ENCODE results near the gene PCMT1.

The PCMT1 gene

DNA sequence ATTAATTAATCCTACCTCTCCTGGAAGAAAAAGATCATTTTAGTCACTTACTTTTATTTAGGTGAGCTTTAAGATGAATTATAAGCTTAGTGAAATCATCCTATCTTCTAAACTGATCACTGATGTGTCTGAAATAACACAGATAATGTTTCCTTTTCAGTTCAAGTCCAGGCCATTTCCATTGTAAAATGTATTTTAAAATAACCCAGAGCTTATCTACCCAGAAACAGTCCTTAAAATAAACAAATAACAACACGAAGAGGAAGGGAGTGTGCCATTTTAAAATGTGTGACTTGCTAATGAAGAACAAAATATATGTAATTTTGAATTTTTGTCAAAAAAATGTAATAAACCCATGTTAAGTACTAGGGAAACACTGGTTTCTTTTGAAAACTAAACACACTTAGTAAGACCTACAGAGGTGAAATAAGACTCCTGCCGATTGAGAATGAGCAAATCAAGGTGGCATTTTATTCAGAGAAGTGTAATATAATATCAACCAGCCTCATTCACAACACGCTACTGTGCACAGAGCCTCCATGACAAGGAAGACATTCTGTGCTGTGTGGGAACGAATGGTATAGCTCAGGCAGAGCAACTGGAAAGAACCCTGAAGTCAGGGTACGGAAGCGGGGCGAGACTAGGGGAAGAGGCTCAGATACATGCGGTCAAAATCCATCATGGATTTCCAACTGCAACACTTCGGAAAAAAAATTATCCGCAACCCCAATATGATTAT, 106.9 kb downstream of the PCMT1 start:
- no peak for DNase-seq

DNA sequence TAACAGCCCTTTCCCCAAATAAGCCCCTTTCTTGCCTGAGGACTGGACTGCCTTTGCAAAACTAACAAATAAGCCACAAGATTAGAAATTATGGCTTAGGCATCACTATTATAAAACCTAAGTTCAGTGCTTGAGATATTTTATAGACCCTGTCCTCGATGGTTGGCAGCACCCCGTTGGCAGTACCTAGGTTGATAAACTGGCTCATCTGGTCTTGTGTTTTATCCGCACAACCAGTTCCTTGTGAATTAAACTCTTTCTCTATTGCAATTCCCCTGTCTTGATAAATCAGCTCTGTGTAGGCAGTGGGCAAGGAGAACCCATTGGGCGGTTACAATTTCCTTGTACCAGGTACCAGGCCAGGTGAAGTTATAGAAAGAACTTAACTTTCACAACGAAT, 108.0 kb downstream of the PCMT1 start:
- no peak for DNase-seq

DNA sequence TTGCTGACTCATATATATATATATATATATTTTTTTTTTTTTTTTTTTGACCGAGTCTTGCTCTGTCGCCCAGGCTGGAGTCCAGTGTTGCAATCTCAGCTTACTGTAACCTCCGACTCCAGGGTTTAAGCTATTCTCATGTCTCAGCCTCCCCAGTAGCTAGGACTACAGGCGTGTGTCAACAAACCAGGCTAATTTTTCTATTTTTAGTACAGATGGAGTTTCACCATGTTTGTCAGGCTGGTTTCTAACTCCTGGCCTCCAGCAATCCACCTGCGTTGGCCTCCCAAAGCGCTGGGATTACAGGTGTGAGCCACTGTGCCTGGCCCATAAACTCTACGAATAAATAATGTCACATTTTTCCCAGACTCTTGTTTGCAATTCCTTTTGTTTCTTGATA, 109.8 kb downstream of the PCMT1 start:
- DNase-seq, result no peak

DNA sequence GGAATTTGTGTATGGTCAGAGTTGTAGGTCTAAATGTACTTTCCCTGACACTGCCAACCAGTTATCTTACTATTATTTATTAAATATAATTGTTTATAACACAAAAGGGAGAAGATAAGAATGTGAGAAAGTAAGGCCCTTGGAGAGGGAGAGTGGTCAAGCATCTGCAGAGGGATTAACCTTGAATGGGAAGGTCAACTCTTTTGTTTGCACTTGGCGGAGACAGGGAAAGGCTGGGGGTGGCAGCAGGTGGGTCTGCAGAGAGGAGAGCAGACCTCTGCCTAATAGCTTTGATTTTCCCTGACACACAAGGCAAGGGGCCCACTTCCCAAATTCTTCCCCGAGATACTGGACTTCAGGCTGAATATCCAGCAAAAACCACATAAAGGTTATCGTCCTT, 110.4 kb downstream of the PCMT1 start:
- DNase-seq, result no peak

DNA sequence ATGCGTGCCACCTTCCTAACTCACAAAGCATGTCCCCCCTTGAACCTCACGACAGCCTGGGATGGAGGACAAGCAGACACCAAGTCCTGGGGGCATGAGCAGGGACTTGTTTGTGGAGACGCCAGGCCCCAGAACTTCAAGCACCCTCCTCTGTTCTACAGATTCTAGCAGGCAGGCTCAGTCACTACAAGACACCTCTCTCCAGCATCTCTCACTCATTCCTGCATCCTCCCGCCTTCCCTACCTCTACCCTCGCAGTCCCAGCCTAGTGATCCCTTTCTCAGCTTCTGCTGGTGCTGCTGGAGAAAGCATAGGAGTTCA, 110.9 kb downstream of the PCMT1 start:
- DNase-seq, result no peak

All from activated CD4-positive, alpha-beta T cell treated with anti-CD3 and anti-CD28 coated beads, Interleukin-2, amount 50 U/mL, for 4 hours (primary cell).